HG03521 (cell line): ENCODE data around the gene TPD52L1.
"Not testable (repeated sequence)": the region's sequence is repeated elsewhere in the genome, so short reads cannot be mapped to it uniquely, and the experiment has no call there.

Source experiments
- ATAC-seq: cut with Tn5 transposase; IDR thresholded peaks from one replicate; pipeline ENCODE4 v1.9.1; 2021; ENCODE audit warnings: mild to moderate bottlenecking, moderate library complexity; ENCODE audit not compliant: unreplicated experiment

The TPD52L1 gene

GRCh38 chr6:125140808-125141207 is 12.8 kb upstream of the TPD52L1 start:
- ATAC-seq: no peak

- no peak for ATAC-seq
These were observed 11.0 kb upstream of the TPD52L1 start for GRCh38 chr6:125142618-125143017.

DNA sequence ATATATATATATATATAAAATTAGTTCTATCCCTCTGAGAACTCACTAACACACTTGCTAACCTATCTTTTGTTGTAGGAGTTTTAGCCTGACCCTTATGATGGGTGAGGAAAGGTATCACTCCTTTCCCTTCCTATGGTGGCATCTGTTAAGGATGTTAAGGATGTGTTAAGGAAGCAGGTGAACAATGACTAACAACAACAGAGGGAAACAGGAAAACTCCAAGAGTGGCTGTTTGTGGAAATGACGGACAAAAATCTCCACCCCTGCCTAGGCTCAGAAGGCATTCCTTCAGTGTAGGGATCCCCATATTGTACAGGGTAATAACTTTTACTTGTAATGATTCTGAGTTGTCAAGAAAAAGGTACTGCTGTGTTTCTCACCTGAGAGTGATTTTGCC is 8.8 kb upstream of the TPD52L1 start:
- no peak for ATAC-seq

DNA sequence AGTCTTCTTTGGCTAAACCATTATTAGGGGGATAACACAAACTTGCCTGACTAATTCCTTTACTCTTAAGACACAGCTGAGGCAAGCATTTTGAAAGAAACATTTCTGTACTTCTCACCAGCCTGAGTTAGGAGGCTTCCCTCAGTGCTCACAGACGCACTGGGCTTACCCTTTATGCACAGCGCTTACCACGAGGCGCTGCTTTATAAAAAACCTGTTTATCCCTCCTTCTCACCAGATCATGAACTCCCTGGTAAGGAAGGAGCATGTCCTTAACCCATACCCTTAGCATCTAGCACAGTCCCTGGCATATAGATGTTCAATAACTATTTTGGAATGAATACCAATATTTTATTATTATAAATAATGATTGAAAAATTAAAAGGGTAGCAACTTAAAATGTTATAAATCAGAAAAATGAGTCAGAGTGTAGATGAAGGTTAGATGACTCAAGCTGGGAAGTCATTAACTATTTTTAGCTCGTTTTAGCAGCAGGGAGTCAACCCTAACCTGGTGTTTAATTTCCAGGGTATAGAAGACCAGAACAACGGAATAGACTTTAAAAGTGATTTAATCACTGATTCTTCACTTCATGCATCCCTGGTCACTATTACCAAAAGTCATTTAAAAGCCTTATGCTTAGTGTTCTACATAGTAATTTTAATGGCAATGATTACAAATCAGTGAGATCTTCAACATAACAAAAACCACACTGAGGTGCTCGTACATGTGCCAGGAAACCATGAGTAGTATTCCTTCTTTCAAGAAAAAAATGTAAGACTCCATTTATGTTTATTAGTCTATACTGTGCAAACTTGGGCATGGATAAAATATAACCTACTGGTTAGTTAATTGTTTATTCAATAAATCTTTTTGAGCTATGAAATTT is 4.1 kb upstream of the TPD52L1 start:
- ATAC-seq: no peak

GRCh38 chr6:125151700-125152099 is 1.9 kb upstream of the TPD52L1 start:
- no peak for ATAC-seq

GRCh38 chr6:125154118-125154760 is 666 bp downstream of the TPD52L1 start:
- ATAC-seq: no peak

DNA sequence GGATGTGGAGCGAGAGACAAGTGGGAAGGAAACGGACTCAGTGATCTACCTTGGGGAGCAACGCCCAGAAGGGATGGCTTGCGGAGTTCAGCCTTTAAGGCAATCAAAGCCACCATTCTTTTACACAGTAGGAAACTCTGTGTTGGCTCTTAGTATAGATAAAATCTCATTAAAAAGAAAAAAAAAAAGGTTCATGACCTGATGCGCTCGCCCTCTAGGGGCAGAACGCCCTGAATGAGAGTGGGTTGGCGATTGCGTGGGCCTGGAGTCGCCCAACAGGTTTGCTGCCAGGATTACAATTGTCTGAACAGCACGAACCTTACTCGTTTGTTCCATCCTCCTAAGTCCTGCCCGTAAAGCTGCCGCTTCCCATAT is 1.2 kb downstream of the TPD52L1 start:
- ATAC-seq: no peak

- ATAC-seq: no peak
These were observed 1.8 kb downstream of the TPD52L1 start for GRCh38 chr6:125155344-125155743.

DNA sequence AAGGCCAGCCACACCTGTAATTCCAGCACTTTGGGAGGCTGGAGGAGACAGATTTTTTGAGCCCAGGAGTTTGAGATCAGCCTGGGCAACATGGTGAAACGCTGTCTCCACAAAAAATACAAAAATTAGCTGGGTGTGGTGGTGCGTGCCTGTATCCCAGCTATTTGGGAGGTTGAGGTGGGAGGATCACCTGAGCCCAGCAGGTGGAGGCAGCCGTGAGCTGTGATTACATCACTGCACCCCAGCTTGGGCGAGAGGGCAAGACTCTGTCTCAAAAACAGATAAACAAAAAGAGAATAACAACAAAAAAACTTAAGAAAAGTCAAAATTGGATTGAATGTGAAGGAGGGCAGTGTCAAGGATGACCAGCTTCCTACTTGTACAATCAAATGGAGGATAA is 2.9 kb downstream of the TPD52L1 start:
- no peak for ATAC-seq

- ATAC-seq: no peak
These were observed 3.7 kb downstream of the TPD52L1 start for GRCh38 chr6:125157280-125157679.

DNA sequence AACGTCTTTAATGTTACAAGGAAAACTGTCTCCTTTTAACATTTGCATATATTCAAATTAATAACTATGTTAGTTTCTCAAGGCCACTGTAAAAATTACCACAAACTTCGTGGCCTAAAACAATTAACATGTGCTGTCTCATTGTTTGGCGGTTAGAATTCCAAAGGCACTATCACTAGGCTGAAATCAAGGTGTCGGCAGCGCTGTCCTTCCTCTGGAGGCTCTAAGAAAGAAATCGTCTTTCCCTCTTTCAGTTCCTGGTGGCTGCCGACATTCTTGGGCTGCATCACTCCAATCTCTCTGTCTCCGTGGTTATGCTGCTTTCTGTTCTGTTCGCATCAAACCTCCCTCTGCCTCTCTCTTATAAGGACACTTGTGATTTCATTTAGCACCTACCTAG is 4.2 kb downstream of the TPD52L1 start:
- no peak for ATAC-seq

DNA sequence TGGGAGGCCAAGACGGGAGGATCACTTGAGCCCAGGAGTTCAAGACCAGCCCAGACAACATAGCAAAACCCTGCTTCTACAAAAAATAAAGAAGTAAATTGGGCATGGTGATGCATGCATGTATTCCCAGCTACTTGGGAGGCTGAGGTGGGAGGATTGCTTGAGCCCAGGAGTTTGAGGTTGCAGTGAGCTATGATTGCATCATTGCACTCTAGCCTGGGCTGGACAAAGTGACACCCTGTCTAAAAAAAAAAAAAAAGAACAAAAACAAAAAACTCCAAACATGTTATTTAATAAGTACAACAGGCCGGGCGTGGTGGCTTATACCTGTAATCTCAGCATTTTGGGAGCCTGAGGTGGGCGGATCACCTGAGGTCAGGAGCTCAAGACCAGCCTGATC is 9.8 kb downstream of the TPD52L1 start:
- ATAC-seq: not testable (repeated sequence)

DNA sequence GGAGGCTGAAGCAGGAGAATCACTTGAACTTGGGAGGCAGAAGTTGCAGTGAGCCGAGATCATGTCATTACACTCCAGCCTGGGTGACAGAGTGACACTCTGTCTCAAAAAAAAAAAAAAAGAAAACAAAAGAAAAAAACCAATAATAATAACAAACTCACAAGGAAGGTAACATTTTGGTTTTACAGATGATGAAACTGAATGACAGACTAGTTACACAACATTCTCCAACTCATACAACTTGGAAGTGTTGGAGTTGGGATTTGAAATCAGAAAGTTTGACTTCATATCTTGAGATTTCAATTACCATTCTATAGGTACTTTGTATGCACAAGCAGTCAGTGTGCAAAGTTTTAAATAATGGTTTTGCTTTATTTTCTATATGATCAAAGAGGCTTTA is 10.2 kb downstream of the TPD52L1 start:
- ATAC-seq: no peak

DNA sequence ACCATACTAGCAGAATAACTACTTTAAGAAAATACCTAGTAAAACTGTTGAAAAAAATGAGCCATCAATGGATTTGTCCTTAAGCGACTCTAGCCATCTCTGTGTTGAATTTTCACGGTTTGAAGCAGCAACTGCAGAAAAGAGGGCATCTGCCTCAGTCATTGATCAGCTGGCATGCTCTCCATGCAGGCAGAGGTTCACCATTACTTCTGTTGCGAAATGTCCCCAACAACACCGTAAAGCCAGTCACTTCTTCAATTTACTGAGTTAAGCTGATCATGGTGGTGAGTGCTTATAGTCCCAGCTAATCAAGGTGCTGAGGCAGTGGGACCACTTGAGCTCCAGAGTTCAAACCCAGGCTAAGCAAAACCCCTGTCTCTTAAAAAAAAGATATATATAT is 11.1 kb downstream of the TPD52L1 start:
- no peak for ATAC-seq

- no peak for ATAC-seq
These were observed 11.7 kb downstream of the TPD52L1 start for GRCh38 chr6:125165256-125165655.

DNA sequence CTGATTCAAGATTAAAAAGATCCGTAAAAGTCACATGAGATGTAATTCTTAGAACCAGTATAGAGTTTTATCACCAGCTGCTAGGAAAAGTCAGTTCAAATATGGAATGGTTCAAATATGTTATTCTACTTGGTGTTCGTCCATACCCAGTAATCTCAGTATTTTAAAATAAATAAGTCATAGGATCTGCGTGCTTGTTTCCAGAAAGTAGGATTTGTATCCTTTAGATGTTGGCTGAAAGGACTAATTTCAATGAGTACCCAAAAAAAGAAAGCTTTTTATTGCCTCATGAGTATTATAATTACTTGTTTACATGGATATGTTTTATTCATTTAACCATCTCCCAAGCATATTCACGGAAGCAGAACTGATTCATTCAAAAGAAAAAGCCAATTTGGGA is 12.2 kb downstream of the TPD52L1 start:
- no peak for ATAC-seq

DNA sequence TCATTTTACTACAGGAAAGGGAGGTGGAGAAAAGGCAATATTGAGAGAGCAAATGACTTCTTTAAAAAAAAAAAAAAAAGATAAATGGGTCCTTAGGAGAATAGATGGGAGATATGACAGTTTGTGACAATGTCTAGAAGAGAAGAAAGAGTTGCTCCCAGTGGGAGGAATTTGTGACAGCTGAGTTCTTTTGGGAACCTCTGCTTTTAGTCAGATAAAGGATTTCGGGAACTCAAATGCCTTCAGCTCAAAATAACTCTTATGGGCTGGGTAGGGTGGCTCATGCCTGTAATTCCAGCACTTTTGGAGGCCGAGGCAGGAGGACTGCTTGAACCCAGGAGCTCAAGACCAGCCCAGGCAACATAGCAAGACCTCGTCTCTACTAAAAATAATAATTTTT is 13.1 kb downstream of the TPD52L1 start:
- no peak for ATAC-seq

GRCh38 chr6:125167579-125167978 is 14.0 kb downstream of the TPD52L1 start:
- ATAC-seq: no peak

GRCh38 chr6:125169058-125169457 is 15.5 kb downstream of the TPD52L1 start:
- ATAC-seq: no peak

DNA sequence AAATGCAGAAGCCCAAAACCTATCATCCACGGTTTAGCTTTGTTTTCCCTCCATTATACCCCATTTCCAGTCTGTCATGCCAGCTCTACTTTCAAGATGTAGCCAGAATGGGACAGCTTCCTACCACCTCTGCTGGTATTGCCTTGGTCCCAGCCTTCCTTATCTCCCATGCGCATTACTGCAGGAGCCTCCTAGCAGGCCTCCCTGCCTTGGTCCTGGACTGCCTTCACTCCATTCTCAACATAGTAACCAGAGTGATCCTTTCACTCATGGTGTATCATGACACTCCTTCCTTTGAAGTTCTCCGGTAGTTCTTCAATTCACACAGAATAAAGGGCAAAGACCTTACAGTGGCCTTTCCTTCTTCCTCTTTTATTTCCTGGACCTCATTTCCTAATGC is 15.9 kb downstream of the TPD52L1 start:
- no peak for ATAC-seq

DNA sequence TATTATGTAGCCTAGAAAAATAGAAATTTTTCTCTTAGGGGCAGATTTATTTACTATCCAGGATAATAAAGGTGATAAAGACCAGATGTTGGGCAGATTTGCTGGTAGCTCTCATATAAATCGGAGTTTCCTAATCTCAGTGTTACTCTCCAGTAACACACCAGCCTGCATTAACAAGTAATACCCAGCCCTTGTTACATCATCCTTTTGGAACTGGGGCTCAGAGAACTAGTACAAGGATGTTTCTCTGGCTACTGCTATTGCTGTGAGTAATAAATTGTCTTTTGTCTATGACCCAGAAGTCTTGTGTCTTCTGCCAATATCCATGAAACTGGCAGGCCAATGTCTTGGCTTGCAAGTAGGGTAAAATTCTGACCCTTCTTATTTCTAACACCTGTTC is 16.8 kb downstream of the TPD52L1 start:
- ATAC-seq: no peak

GRCh38 chr6:125173341-125174095 is 19.9 kb downstream of the TPD52L1 start:
- ATAC-seq: no peak
